K562 (cell line): Measurements from ENCODE around the gene DNALI1. TPM values are rescaled to one million over a fixed set of nuclear protein-coding genes. Genes with fewer than 3 reads are reported as not detected.

Source experiments
- CEBPG ChIP-seq, 3 experiments: fragments of 200-800 bp in 1 of 3; sonication (Bioruptor generic) in 1 of 3; sonication (generic) in 1 of 3; formaldehyde crosslinking in 1 of 3; IDR thresholded peaks in 2 of 3; conservative IDR thresholded peaks in 1 of 3; 2 replicates each; pipeline versions ENCODE4 v1.6.1 to v1.8.0; 2016 to 2022; ENCODE audit warnings: missing compliant biosample characterization in 2 of 3, missing genetic modification characterization in 2 of 3, mild to moderate bottlenecking in 1 of 3, missing genetic modification reagents in 1 of 3
- DDX20 ChIP-seq: fragments of 450-650 bp; IDR thresholded peaks from 2 replicates; pipeline ENCODE4 v1.6.1; 2016; ENCODE audit warnings: missing genetic modification characterization, low read depth, mild to moderate bottlenecking, missing compliant biosample characterization, moderate library complexity
- DMBX1 ChIP-seq: fragments of 250-450 bp; sonication (Bioruptor Pico); IDR thresholded peaks from 2 replicates; pipeline ENCODE4 v1.8.0; 2022; ENCODE audit warnings: inconsistent platforms, mild to moderate bottlenecking, moderate library complexity, borderline replicate concordance
- GTF2A2 ChIP-seq: IDR thresholded peaks from 2 replicates; pipeline ENCODE4 v1.6.1; 2016; ENCODE audit warnings: mild to moderate bottlenecking, missing genetic modification characterization, missing compliant biosample characterization
- KLF6 ChIP-seq: fragments of 250-450 bp; sonication (Bioruptor Pico); IDR thresholded peaks from 2 replicates; pipeline ENCODE4 v1.4.0; 2020; ENCODE audit warnings: mild to moderate bottlenecking, moderate library complexity, borderline replicate concordance
- MEF2D ChIP-seq: conservative IDR thresholded peaks from 2 replicates; pipeline ENCODE4 v1.6.1; 2016; ENCODE audit warnings: low read depth, missing genetic modification characterization, missing compliant biosample characterization
- NR2C1 ChIP-seq, 2 experiments: fragments of 450-650 bp; IDR thresholded peaks; 2 replicates each; pipeline ENCODE4 v1.6.1; 2017; ENCODE audit warnings: mild to moderate bottlenecking in 2 of 2, antibody characterized with exemption in 1 of 2, inconsistent platforms in 1 of 2, missing compliant biosample characterization in 1 of 2, missing genetic modification characterization in 1 of 2
- PTRF ChIP-seq: fragments of 450-650 bp; IDR thresholded peaks from 2 replicates; pipeline ENCODE4 v1.6.1; 2016; ENCODE audit warnings: mild to moderate bottlenecking, missing genetic modification characterization, missing compliant biosample characterization
- PTTG1 ChIP-seq: fragments of 450-650 bp; IDR thresholded peaks from 2 replicates; pipeline ENCODE4 v1.6.1; 2016; ENCODE audit warnings: low read depth, mild to moderate bottlenecking, missing genetic modification characterization, missing compliant biosample characterization
- TEAD2 ChIP-seq: fragments of 450-650 bp; IDR thresholded peaks from 2 replicates; pipeline ENCODE4 v1.6.1; 2016; ENCODE audit warnings: missing genetic modification characterization, control low read depth, missing compliant biosample characterization
- YY1 ChIP-seq, 3 experiments: IDR thresholded peaks; 2 replicates each; pipeline ENCODE4 v1.6.1; 2011; ENCODE audit warnings: low read length in 2 of 3, mild to moderate bottlenecking in 2 of 3, moderate library complexity in 2 of 3, borderline replicate concordance in 1 of 3, control low read depth in 1 of 3, low read depth in 1 of 3; ENCODE audit not compliant: insufficient read depth in 3 of 3, insufficient replicate concordance in 2 of 3, control insufficient read depth in 1 of 3, insufficient read length in 1 of 3; ENCODE audit errors: extremely low read depth in 1 of 3
- ZNF174 ChIP-seq: fragments of 250-450 bp; sonication (Bioruptor Pico); IDR thresholded peaks from 2 replicates; pipeline ENCODE4 v1.4.0; 2020; ENCODE audit warnings: mild to moderate bottlenecking
- ZNF274 ChIP-seq: IDR thresholded peaks from 2 replicates; pipeline ENCODE4 v1.6.1; 2011; ENCODE audit warnings: low read depth, mild to moderate bottlenecking, low read length, moderate library complexity, borderline replicate concordance
- ZNF644 ChIP-seq: fragments of 200-800 bp; sonication (Bioruptor generic); IDR thresholded peaks from 2 replicates; pipeline ENCODE4 v1.6.1; 2016; ENCODE audit warnings: low read depth, missing genetic modification characterization, missing compliant biosample characterization
- polyA plus RNA-seq, 8 experiments: library from polyadenylated mRNA; depleted of rRNA in 4 of 8; stranded (reverse) in 5 of 8; unstranded in 3 of 8; fragments of >200 nt; fragmentation: Nextera tagmentation in 2 of 8; fragmentation: Illumina TruSeq in 1 of 8; extraction: Ambion mirVana in 2 of 8; extraction: Trizol in 1 of 8; gene quantifications; 2 replicates each; pipeline versions ENCODE4 v1.2.1 to v1.2.3, GENCODE V29; 2011 to 2014; ENCODE audit warnings: inconsistent platforms in 1 of 8, missing spikeins in 1 of 8
- total RNA-seq, 7 experiments: library from RNA; depleted of rRNA in 6 of 7; stranded (reverse); fragments of >200 nt in 6 of 7; fragmentation: Illumina TruSeq in 2 of 7; extraction: Trizol in 2 of 7; gene quantifications; 2 replicates each; pipeline versions ENCODE4 v1.2.1 to v1.2.3, GENCODE V29; 2011 to 2021; ENCODE audit warnings: low replicate concordance in 1 of 7
- TF ChIP-seq, protein P1 (sequence below): fragments of 450-650 bp; IDR thresholded peaks from 2 replicates; pipeline ENCODE4 v1.6.1; 2016; ENCODE audit warnings: low read depth, mild to moderate bottlenecking, moderate library complexity
- TF ChIP-seq, protein P2 (sequence below): fragments of 450-650 bp; IDR thresholded peaks from 2 replicates; pipeline ENCODE4 v1.6.1; 2017; ENCODE audit warnings: antibody characterized with exemption, mild to moderate bottlenecking
- TF ChIP-seq, protein P3 (sequence below): sonication (generic); formaldehyde crosslinking; IDR thresholded peaks from 2 replicates; pipeline ENCODE4 v1.9.0; 2022; ENCODE audit warnings: mild to moderate bottlenecking, missing genetic modification reagents
- TF ChIP-seq, protein P4 (sequence below), 3 experiments: fragments of 200-800 bp in 1 of 3; sonication (Bioruptor generic) in 1 of 3; sonication (generic) in 1 of 3; formaldehyde crosslinking in 1 of 3; IDR thresholded peaks; 2 replicates each; pipeline versions ENCODE4 v1.6.1 to v1.8.0; 2016 to 2022; ENCODE audit warnings: mild to moderate bottlenecking in 2 of 3, missing compliant biosample characterization in 2 of 3, missing genetic modification characterization in 2 of 3, missing genetic modification reagents in 1 of 3

DNALI1 gene
- total and polyA plus RNA-seq, 9 of the 15 experiments (the other 6 are each of a cell fraction or from before 2014, with no cell fraction given), result 0.87 to 5.6 (median 1.2) TPM

GRCh38 chr1:37560401-37561132 lies 3.8 kb downstream of the DNALI1 start (continued):
- peak; percentile 45; the same call in 1 of the 2 replicates for TF ChIP-seq MEF2D
- TF ChIP-seq, protein P1, sequence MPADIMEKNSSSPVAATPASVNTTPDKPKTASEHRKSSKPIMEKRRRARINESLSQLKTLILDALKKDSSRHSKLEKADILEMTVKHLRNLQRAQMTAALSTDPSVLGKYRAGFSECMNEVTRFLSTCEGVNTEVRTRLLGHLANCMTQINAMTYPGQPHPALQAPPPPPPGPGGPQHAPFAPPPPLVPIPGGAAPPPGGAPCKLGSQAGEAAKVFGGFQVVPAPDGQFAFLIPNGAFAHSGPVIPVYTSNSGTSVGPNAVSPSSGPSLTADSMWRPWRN, result no peak
- TF ChIP-seq, protein P2, sequence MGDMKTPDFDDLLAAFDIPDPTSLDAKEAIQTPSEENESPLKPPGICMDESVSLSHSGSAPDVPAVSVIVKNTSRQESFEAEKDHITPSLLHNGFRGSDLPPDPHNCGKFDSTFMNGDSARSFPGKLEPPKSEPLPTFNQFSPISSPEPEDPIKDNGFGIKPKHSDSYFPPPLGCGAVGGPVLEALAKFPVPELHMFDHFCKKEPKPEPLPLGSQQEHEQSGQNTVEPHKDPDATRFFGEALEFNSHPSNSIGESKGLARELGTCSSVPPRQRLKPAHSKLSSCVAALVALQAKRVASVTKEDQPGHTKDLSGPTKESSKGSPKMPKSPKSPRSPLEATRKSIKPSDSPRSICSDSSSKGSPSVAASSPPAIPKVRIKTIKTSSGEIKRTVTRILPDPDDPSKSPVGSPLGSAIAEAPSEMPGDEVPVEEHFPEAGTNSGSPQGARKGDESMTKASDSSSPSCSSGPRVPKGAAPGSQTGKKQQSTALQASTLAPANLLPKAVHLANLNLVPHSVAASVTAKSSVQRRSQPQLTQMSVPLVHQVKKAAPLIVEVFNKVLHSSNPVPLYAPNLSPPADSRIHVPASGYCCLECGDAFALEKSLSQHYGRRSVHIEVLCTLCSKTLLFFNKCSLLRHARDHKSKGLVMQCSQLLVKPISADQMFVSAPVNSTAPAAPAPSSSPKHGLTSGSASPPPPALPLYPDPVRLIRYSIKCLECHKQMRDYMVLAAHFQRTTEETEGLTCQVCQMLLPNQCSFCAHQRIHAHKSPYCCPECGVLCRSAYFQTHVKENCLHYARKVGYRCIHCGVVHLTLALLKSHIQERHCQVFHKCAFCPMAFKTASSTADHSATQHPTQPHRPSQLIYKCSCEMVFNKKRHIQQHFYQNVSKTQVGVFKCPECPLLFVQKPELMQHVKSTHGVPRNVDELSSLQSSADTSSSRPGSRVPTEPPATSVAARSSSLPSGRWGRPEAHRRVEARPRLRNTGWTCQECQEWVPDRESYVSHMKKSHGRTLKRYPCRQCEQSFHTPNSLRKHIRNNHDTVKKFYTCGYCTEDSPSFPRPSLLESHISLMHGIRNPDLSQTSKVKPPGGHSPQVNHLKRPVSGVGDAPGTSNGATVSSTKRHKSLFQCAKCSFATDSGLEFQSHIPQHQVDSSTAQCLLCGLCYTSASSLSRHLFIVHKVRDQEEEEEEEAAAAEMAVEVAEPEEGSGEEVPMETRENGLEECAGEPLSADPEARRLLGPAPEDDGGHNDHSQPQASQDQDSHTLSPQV, result peak; percentile 83
- TF ChIP-seq ZNF274, result no peak
- TF ChIP-seq, protein P3, sequence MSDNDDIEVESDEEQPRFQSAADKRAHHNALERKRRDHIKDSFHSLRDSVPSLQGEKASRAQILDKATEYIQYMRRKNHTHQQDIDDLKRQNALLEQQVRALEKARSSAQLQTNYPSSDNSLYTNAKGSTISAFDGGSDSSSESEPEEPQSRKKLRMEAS (CRISPR knock-in tag), result 0 out of 2 replicates have a peak, but pooled peaks have one; percentile 12
- 0 out of 2 replicates have a peak, but pooled peaks have one; percentile 57 for TF ChIP-seq KLF6
- TF ChIP-seq PTTG1 (tag), result peak; percentile 82
- peak in 1 of 3 experiments; percentile 7 for TF ChIP-seq YY1 (IDR thresholded peaks at IDR 0.05; ENCODE audit: borderline replicate concordance in 1 of 3, control insufficient read depth in 1 of 3, extremely low read depth in 1 of 3, insufficient read depth in 3 of 3, insufficient read length in 1 of 3, insufficient replicate concordance in 2 of 3, low read depth in 1 of 3, low read length in 2 of 3)
- no peak for TF ChIP-seq CEBPG (CRISPR knock-in tag; IDR thresholded peaks at IDR 0.05)
- TF ChIP-seq CEBPG (tag; conservative IDR thresholded peaks at IDR 0.05 in 1 of 2, IDR thresholded peaks at IDR 0.05 in 1 of 2), result no peak
- TF ChIP-seq GTF2A2 (tag), result 0 out of 2 replicates have a peak, but pooled peaks have one; percentile 22
- TF ChIP-seq, protein P4, sequence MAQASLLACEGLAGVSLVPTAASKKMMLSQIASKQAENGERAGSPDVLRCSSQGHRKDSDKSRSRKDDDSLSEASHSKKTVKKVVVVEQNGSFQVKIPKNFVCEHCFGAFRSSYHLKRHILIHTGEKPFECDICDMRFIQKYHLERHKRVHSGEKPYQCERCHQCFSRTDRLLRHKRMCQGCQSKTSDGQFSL (CRISPR knock-in tag; IDR thresholded peaks at IDR 0.05), result no peak
- TF ChIP-seq, protein P4 (tag; IDR thresholded peaks at IDR 0.05), result peak in 1 of 2 experiments; percentile 84; a peak in 2 of 4 replicates
- TF ChIP-seq DDX20 (tag), result 0 out of 2 replicates have a peak, but pooled peaks have one; percentile 66
- TF ChIP-seq ZNF174 (CRISPR knock-in tag), result no peak
- 0 out of 2 replicates have a peak, but pooled peaks have one; percentile 67 for TF ChIP-seq DMBX1 (CRISPR knock-in tag)
- TF ChIP-seq PTRF (tag), result peak; percentile 71
- no peak for TF ChIP-seq NR2C1 (IDR thresholded peaks at IDR 0.05)
- 0 out of 2 replicates have a peak, but pooled peaks have one; percentile 43 for TF ChIP-seq NR2C1 (tag; IDR thresholded peaks at IDR 0.05)
- TF ChIP-seq ZNF644, result peak; percentile 63; the same call in 1 of the 2 replicates
- TF ChIP-seq TEAD2 (tag), result peak; percentile 35; the same call in 1 of the 2 replicates
